PFSK-1 (cell line): ENCODE results near the gene SORBS1.

Source experiments
- FOXP2 ChIP-seq: optimal IDR thresholded peaks from 2 replicates; pipeline ENCODE3; 2011; ENCODE audit warnings: borderline replicate concordance, control low read depth, inconsistent platforms; ENCODE audit not compliant: insufficient read depth; ENCODE audit errors: extremely low read length, extremely low read depth
- TAF1 ChIP-seq: IDR thresholded peaks from 2 replicates; pipeline ENCODE4 v1.6.1; 2012; ENCODE audit warnings: low read length, control low read depth, borderline replicate concordance; ENCODE audit not compliant: insufficient read depth

- no peak for TF ChIP-seq TAF1
- no peak for TF ChIP-seq FOXP2
Observed at GRCh38 chr10:95517536-95518454, 43.4 kb downstream of the SORBS1 start.
